ENCODE results near the gene SLC2A5. TPM values are rescaled to one million over a fixed set of nuclear protein-coding genes. Genes with fewer than 3 reads are reported as not detected.
A peak's percentile ranks its signal among the peaks of the same experiment; 100 is the strongest.
"Not testable (repeated sequence)": the region's sequence is repeated elsewhere in the genome, so short reads cannot be mapped to it uniquely, and the experiment has no call there.

Gene SLC2A5
- polyA plus RNA-seq, 3 donors, result 0.68 to 1.0 (median 0.87) TPM

GRCh38 chr1:9095818-9096217, 26.4 kb upstream of the SLC2A5 start:
- no peak for DNase-seq (ENCODE audit: extremely low read depth in 1 of 11, low read depth in 9 of 11, low spot score in 4 of 11)

GRCh38 chr1:9093996-9094595, 24.7 kb upstream of the SLC2A5 start:
- DNase-seq (ENCODE audit: extremely low read depth in 1 of 11, low read depth in 9 of 11, low spot score in 4 of 11), result not testable (repeated sequence)

GRCh38 chr1:9093581-9093980, 24.1 kb upstream of the SLC2A5 start:
- DNase-seq (ENCODE audit: extremely low read depth in 1 of 11, low read depth in 9 of 11, low spot score in 4 of 11), result no peak

GRCh38 chr1:9093091-9093490, 23.7 kb upstream of the SLC2A5 start:
- no peak for DNase-seq (ENCODE audit: extremely low read depth in 1 of 11, low read depth in 9 of 11, low spot score in 4 of 11)

GRCh38 chr1:9088807-9089206, 19.4 kb upstream of the SLC2A5 start:
- no peak for DNase-seq (ENCODE audit: extremely low read depth in 1 of 11, low read depth in 9 of 11, low spot score in 4 of 11)

- no peak for DNase-seq (ENCODE audit: extremely low read depth in 1 of 11, low read depth in 9 of 11, low spot score in 4 of 11)
These were observed 18.1 kb upstream of the SLC2A5 start for GRCh38 chr1:9087411-9088125.

- DNase-seq (ENCODE audit: extremely low read depth in 1 of 11, low read depth in 9 of 11, low spot score in 4 of 11), result no peak
These were observed 17.4 kb upstream of the SLC2A5 start for GRCh38 chr1:9086796-9087195.

- peak in 5 of 11 donors; percentile 23 to 54 (median 45) for DNase-seq (ENCODE audit: extremely low read depth in 1 of 11, low read depth in 9 of 11, low spot score in 4 of 11)
These were observed 16.6 kb upstream of the SLC2A5 start for GRCh38 chr1:9086045-9086444.

- no peak for DNase-seq (ENCODE audit: extremely low read depth in 1 of 11, low read depth in 9 of 11, low spot score in 4 of 11)
These were observed 16.0 kb upstream of the SLC2A5 start for GRCh38 chr1:9085306-9085940.

GRCh38 chr1:9084906-9085305, 15.5 kb upstream of the SLC2A5 start:
- DNase-seq (ENCODE audit: extremely low read depth in 1 of 11, low read depth in 9 of 11, low spot score in 4 of 11), result no peak

- DNase-seq (ENCODE audit: extremely low read depth in 1 of 11, low read depth in 9 of 11, low spot score in 4 of 11), result no peak
These were observed 12.0 kb upstream of the SLC2A5 start for GRCh38 chr1:9081473-9081872.

GRCh38 chr1:9080705-9081291, 11.4 kb upstream of the SLC2A5 start:
- DNase-seq (ENCODE audit: extremely low read depth in 1 of 11, low read depth in 9 of 11, low spot score in 4 of 11), result no peak

- DNase-seq (ENCODE audit: extremely low read depth in 1 of 11, low read depth in 9 of 11, low spot score in 4 of 11), result no peak
These were observed 10.7 kb upstream of the SLC2A5 start for GRCh38 chr1:9079988-9080704.

- DNase-seq (ENCODE audit: extremely low read depth in 1 of 11, low read depth in 9 of 11, low spot score in 4 of 11), result no peak
These were observed 9.5 kb upstream of the SLC2A5 start for GRCh38 chr1:9078752-9079500.

GRCh38 chr1:9078015-9078751, 8.7 kb upstream of the SLC2A5 start:
- no peak for DNase-seq (ENCODE audit: extremely low read depth in 1 of 11, low read depth in 9 of 11, low spot score in 4 of 11)

- peak in 10 of 11 donors; percentile 17 to 66 (median 46) for DNase-seq (ENCODE audit: extremely low read depth in 1 of 11, low read depth in 9 of 11, low spot score in 4 of 11)
These were observed 5.6 kb upstream of the SLC2A5 start for GRCh38 chr1:9075022-9075421.

GRCh38 chr1:9073143-9073542, 3.7 kb upstream of the SLC2A5 start:
- DNase-seq (ENCODE audit: extremely low read depth in 1 of 11, low read depth in 9 of 11, low spot score in 4 of 11), result no peak

- no peak for DNase-seq (ENCODE audit: extremely low read depth in 1 of 11, low read depth in 9 of 11, low spot score in 4 of 11)
These were observed 2.3 kb upstream of the SLC2A5 start for GRCh38 chr1:9071554-9072235.
